Measurements from ENCODE around the gene RIMS1.
A peak's percentile ranks its signal among the peaks of the same experiment; 100 is the strongest.

RIMS1 gene, protein sequence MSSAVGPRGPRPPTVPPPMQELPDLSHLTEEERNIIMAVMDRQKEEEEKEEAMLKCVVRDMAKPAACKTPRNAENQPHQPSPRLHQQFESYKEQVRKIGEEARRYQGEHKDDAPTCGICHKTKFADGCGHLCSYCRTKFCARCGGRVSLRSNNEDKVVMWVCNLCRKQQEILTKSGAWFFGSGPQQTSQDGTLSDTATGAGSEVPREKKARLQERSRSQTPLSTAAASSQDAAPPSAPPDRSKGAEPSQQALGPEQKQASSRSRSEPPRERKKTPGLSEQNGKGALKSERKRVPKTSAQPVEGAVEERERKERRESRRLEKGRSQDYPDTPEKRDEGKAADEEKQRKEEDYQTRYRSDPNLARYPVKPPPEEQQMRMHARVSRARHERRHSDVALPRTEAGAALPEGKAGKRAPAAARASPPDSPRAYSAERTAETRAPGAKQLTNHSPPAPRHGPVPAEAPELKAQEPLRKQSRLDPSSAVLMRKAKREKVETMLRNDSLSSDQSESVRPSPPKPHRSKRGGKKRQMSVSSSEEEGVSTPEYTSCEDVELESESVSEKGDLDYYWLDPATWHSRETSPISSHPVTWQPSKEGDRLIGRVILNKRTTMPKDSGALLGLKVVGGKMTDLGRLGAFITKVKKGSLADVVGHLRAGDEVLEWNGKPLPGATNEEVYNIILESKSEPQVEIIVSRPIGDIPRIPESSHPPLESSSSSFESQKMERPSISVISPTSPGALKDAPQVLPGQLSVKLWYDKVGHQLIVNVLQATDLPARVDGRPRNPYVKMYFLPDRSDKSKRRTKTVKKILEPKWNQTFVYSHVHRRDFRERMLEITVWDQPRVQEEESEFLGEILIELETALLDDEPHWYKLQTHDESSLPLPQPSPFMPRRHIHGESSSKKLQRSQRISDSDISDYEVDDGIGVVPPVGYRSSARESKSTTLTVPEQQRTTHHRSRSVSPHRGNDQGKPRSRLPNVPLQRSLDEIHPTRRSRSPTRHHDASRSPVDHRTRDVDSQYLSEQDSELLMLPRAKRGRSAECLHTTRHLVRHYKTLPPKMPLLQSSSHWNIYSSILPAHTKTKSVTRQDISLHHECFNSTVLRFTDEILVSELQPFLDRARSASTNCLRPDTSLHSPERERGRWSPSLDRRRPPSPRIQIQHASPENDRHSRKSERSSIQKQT (N-terminal part only)

DNA sequence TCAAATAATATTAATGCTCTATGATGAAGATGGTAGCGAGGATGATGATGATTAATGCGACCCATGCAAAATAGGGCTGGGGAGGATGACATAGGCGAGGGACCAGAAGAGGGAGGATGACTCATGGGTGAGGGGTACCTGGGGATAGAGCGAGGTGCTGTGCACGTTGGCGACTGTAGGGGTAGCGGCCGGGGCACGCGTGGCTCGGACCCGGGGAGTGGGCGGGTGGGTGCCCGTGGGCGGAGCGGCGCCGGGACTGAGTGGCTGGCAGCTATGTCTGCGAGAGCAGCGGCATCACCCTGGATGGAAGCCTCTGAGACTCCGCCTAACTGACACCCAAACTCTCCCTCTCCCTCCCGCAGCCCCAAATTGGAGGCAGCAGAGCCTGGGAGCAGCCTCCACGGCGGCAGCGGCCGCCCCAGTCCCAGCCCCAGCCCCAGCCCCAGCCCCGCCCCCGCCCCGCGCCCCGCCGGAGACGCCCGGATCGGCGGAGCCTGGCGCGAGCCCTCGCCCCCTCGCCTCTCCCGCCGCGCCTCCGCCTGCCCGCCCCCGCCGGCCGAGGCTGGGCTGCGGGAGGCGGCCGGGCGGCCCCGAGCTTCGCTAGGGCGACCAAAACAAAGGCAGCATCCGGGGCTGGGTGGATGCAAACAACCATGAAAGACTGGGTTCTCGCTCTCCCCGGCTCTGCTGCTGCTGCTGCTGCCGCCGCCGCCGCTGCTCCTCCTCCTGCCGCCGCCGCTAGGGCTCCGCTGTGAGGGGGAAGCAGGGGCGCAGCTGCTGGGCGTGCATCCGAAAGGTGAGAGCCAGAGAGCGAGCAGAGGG is at the start of gene RIMS1:
Gene RIMS1 (plus strand): TSS at position 367 of the 822 bp plus-strand sequence. CDS start 474 bp downstream, outside the sequence.
- no peaks in the 10 kb centered on the region for H3K9me3 Mint-ChIP-seq
- peaks cover 46% of the 10 kb centered on the region for H3K27me3 Mint-ChIP-seq
- H3K4me1 Mint-ChIP-seq (ENCODE audit: low read depth) = peaks cover 3% of the 10 kb centered on the region
- H3K4me3 Mint-ChIP-seq = peak within 1 kb of the TSS; percentile 6
- no peak within 1 kb of the TSS for H3K27ac Mint-ChIP-seq
- no peak for DNase-seq
- H3K36me3 Mint-ChIP-seq (ENCODE audit: low read depth) = peaks cover 2% of the 10 kb centered on the region

DNA sequence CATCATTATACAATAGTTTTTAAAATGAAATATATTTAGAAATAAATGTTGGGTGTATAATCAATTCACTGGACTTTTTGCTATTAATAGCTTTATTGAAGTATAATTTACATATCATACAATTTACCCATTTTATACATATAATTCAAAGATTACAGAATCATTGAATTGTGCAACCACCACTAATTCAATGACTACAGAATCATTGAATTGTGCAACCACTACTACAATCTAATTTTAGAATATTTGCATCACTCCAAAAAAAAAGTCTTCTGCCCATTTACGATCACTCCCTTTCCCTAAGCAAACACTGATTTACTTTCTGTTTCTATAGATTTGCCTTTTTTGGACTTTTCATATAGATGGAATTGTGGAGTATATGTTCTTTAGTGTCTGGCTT is 35.1 kb upstream of the RIMS1 start:
- H3K27me3 Mint-ChIP-seq = no peaks in the 10 kb centered on the region
- DNase-seq = no peak
- H3K4me3 Mint-ChIP-seq = no peak overlapping the region
- H3K36me3 Mint-ChIP-seq (ENCODE audit: low read depth) = no peaks in the 10 kb centered on the region
- no peaks in the 10 kb centered on the region for H3K4me1 Mint-ChIP-seq (ENCODE audit: low read depth)
- no peak overlapping the region for H3K27ac Mint-ChIP-seq
- H3K9me3 Mint-ChIP-seq = peaks cover 10% of the 10 kb centered on the region

DNA sequence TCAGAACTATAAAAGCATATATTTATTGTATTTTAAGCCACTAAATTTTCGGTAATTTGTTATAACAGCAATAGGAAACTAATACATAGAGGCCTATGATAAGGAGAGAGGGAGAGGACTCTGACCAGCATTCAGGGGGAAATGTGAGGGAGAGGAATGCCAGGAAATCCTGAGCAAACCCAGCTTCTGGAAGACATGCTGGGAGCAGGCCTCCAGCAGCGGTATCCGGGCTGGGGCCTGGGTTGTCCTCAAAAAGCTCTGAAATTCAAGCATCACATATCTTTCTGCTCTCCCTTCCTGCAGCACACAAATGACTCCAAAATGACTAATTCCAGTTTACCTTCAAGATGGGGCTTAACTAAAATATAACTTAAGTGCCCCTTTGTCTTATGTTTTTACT is 33.4 kb upstream of the RIMS1 start:
- H3K27me3 Mint-ChIP-seq = no peaks in the 10 kb centered on the region
- no peak overlapping the region for H3K27ac Mint-ChIP-seq
- no peaks in the 10 kb centered on the region for H3K4me1 Mint-ChIP-seq (ENCODE audit: low read depth)
- H3K9me3 Mint-ChIP-seq = peaks cover 10% of the 10 kb centered on the region
- no peaks in the 10 kb centered on the region for H3K36me3 Mint-ChIP-seq (ENCODE audit: low read depth)
- no peak for DNase-seq
- no peak overlapping the region for H3K4me3 Mint-ChIP-seq

DNA sequence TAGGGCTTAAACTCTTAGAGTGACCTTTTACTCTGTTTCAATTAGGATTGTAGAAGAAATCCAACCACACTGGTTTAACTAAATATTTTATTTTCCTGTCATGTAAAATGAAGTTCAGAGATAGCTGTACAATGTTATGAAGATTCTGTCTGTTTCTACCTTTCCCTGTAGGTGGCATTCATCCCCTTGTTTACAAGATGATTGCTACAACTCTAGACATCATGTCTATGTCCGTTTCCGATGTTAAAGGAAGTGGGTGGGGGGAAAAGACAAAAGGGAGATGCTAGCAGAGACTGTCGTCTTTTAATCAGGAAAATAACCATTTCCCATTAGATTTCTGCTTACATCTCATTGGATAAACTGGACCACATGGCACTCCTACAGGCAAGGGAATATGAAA is 30.9 kb upstream of the RIMS1 start:
- DNase-seq = no peak
- H3K4me3 Mint-ChIP-seq = no peak overlapping the region
- no peaks in the 10 kb centered on the region for H3K27me3 Mint-ChIP-seq
- no peaks in the 10 kb centered on the region for H3K4me1 Mint-ChIP-seq (ENCODE audit: low read depth)
- no peaks in the 10 kb centered on the region for H3K36me3 Mint-ChIP-seq (ENCODE audit: low read depth)
- peaks cover 11% of the 10 kb centered on the region for H3K9me3 Mint-ChIP-seq
- no peak overlapping the region for H3K27ac Mint-ChIP-seq

DNA sequence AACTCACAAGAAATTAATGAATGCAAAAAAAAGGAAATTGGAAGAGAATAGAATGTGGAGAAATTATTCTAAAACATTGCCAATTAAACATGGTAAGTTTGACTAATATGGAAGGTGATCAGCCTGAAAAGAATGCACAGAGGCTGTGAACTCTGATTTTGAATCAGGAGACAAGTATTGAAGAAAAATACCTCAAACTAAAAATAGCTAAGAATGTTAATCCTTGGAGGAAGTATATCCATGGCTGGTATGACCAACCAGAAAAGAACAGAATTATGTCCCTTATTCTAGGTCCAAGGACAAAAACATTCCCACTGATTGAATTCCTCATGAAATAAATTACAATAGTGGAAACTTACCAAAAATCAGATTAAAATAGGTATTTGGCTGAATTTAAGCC is 7.3 kb upstream of the RIMS1 start:
- H3K27me3 Mint-ChIP-seq = no peaks in the 10 kb centered on the region
- no peaks in the 10 kb centered on the region for H3K36me3 Mint-ChIP-seq (ENCODE audit: low read depth)
- no peak for DNase-seq
- H3K4me3 Mint-ChIP-seq = no peak overlapping the region
- no peak overlapping the region for H3K27ac Mint-ChIP-seq
- no peaks in the 10 kb centered on the region for H3K4me1 Mint-ChIP-seq (ENCODE audit: low read depth)
- H3K9me3 Mint-ChIP-seq = peaks cover 3% of the 10 kb centered on the region

DNA sequence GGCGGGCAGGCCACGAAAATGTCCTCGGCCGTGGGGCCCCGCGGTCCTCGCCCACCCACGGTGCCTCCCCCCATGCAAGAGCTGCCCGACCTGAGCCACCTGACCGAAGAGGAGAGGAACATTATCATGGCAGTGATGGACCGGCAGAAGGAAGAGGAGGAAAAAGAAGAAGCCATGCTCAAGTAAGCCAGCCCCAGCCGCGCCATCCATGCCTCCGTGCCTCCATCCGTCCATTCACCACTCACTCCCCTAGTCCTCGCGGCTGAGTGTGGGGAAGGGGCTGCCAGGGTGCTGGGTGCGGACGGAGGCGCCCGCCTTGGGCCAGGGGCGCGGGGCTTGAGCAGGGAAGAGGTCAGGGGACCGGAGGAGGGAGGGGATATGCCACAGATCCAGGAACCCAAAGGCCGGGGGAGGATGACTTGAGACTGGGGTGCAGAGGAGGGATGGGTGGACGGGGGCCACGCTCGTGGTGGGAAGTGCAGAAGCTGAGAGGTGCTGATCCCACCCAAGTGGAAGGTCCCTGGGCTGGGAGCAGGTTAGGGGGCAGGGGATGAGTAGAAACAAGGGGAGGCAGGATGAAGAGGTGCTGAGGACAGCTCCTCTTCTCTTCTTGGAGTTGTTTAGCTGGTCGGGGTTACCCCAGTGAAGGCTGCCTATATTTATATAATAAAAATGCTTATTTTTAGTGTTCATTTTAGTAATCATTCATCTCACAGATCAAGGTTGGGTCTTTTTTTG is 825 bp downstream of the RIMS1 start:
- no peaks in the 10 kb centered on the region for H3K9me3 Mint-ChIP-seq
- peaks cover 2% of the 10 kb centered on the region for H3K36me3 Mint-ChIP-seq (ENCODE audit: low read depth)
- no peak overlapping the region for H3K27ac Mint-ChIP-seq
- H3K27me3 Mint-ChIP-seq = peaks cover 46% of the 10 kb centered on the region
- peaks cover 3% of the 10 kb centered on the region for H3K4me1 Mint-ChIP-seq (ENCODE audit: low read depth)
- peak overlapping the region; percentile 6 for H3K4me3 Mint-ChIP-seq
- DNase-seq = no peak

DNA sequence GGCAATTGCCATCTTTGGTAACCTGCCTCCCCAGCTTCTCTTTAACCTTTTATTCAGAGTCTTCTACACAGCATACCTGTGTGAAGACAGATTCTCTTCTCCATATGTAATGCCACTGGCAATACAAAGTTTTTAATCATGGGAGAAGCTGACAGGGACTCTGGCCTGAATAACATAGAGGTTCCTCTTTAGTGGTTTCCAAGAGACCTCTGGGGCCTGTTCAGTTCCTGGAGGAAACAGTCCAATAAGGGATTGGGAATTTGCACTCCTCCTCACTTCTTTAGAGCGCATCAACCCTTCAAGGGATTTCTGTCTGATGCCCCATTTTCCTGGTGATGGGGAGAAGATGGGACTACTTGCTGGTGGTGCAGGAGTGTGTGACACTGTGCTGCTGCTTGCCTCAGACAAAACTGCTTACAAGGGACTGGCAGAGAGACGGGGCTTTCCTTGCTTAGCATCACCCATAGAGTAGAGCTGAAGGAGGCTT is 1.4 kb downstream of the RIMS1 start:
- Mint-ChIP-seq H3K36me3 (ENCODE audit: low read depth) (peaks cover 2% of the 10 kb centered on the region), H3K4me3 (no peak overlapping the region), H3K27me3 (peaks cover 46% of the 10 kb centered on the region), H3K27ac (no peak overlapping the region), H3K9me3 (no peaks in the 10 kb centered on the region), H3K4me1 (ENCODE audit: low read depth) (peaks cover 3% of the 10 kb centered on the region)
- no peak for DNase-seq

DNA sequence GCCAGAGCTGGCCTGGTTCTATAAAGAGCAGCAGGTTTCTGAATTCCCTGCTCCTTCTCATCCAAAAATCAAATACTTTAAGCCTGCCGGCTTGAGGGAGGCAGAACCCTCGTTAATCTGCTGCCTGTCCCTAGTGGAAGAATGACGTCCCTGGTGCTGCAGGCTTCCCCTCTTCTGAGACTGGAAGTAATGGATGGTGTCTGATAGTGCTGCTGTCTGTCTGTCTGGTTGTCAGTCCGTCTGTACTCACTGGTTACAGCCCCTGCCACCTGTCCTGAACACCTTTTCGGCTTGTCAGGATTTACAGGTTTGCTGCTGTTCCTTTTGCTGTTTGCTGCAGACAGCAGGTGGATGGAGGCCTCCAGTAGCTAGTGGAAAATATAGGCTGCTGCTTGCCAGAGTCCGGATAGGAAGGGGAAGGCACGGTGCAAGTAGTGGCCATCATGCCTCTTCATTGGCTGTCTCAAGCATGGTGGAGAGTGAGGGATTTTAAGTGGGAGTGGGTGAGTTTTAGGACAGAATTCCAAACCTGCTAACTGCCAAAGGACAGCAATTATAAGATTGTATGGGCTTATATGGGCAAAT is 2.5 kb downstream of the RIMS1 start:
- H3K27ac Mint-ChIP-seq = no peak overlapping the region
- H3K36me3 Mint-ChIP-seq (ENCODE audit: low read depth) = peaks cover 2% of the 10 kb centered on the region
- peaks cover 3% of the 10 kb centered on the region for H3K4me1 Mint-ChIP-seq (ENCODE audit: low read depth)
- H3K4me3 Mint-ChIP-seq = no peak overlapping the region
- H3K9me3 Mint-ChIP-seq = no peaks in the 10 kb centered on the region
- peaks cover 46% of the 10 kb centered on the region for H3K27me3 Mint-ChIP-seq
- DNase-seq = no peak

DNA sequence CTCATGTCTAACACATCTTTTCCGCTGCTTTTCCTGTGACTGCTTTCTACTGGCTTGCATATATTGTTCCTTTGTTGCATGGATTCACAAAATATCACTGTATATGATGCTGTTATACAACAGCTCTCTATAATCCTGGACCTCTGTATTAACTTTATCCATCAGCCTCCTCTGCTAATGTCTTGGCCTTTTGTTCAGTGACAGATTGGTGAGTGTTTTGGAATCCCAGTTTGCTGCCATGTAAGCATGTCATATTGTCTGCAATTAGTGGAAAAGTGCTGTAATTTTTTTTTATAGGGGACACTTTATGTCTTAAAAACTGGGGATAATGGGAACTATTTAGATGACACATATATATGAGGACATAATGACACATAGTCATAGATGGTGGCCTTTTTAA is 3.0 kb downstream of the RIMS1 start:
- no peak overlapping the region for H3K4me3 Mint-ChIP-seq
- H3K9me3 Mint-ChIP-seq = no peaks in the 10 kb centered on the region
- H3K27me3 Mint-ChIP-seq = peaks cover 45% of the 10 kb centered on the region
- H3K4me1 Mint-ChIP-seq (ENCODE audit: low read depth) = peaks cover 3% of the 10 kb centered on the region
- no peak overlapping the region for H3K27ac Mint-ChIP-seq
- peaks cover 2% of the 10 kb centered on the region for H3K36me3 Mint-ChIP-seq (ENCODE audit: low read depth)
- DNase-seq = no peak

DNA sequence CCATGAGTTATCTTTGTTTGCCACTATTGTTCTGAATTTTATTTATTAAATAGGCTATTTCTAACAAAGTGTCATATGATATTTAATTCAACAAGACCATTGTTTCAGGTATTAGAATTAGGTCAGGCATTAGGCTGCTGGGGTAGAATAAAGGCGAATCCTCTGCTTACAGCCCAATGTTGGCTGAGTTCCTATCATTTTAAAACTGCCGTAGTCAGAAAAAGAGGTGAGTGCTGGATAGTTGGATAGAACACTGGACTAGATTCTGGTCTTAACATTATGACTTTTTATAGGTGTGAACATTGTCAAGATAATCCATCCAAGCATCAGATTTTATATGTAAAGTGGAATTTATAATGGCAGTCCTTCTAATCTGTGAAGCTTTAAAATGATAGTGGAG is 6.3 kb downstream of the RIMS1 start:
- Mint-ChIP-seq H3K27me3 (peaks cover 19% of the 10 kb centered on the region), H3K36me3 (ENCODE audit: low read depth) (no peaks in the 10 kb centered on the region), H3K4me1 (ENCODE audit: low read depth) (no peaks in the 10 kb centered on the region), H3K4me3 (no peak overlapping the region), H3K9me3 (no peaks in the 10 kb centered on the region), H3K27ac (no peak overlapping the region)
- DNase-seq = no peak

DNA sequence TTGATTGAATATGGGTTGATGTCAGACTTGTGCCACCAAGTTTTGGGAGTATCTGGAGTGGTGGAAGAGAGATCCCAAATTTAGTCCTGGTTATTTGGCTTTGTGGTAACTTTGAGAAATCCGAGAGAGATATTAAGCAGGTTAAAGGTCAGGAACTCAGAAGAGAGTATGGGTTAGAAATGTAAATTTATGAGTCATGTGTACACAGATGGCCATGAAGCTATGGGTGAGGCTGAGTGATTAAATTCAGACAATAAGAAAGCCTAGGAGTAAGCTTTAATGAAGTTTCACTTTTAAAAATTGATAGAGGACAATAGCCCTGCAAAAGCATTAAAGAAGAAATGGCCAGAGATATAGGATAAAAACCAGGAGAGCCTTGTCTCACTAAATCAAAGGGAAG is 14.3 kb downstream of the RIMS1 start:
- no peaks in the 10 kb centered on the region for H3K36me3 Mint-ChIP-seq (ENCODE audit: low read depth)
- no peak for DNase-seq
- H3K4me1 Mint-ChIP-seq (ENCODE audit: low read depth) = no peaks in the 10 kb centered on the region
- no peak overlapping the region for H3K27ac Mint-ChIP-seq
- no peak overlapping the region for H3K4me3 Mint-ChIP-seq
- H3K9me3 Mint-ChIP-seq = no peaks in the 10 kb centered on the region
- no peaks in the 10 kb centered on the region for H3K27me3 Mint-ChIP-seq

DNA sequence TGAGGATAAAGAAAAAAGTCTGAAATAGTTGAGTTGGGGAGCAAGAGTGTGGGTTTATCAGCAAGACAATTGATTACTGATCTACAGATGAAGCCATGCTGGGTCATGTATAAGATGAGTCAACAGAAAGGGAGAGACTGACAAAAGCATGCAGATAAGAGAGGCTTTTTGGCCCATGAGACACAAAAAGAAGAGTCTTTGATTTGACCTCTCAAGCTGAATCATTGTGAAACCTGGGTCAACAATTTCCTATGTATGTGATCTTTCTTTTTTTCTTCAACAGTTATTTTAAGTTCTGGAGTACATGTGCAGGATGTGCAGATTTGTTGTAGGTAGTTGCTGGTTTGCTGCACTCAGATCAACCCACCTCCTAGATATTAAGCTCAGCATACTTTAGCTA is 15.9 kb downstream of the RIMS1 start:
- no peaks in the 10 kb centered on the region for H3K4me1 Mint-ChIP-seq (ENCODE audit: low read depth)
- H3K4me3 Mint-ChIP-seq = no peak overlapping the region
- H3K27ac Mint-ChIP-seq = no peak overlapping the region
- H3K9me3 Mint-ChIP-seq = no peaks in the 10 kb centered on the region
- no peaks in the 10 kb centered on the region for H3K27me3 Mint-ChIP-seq
- no peak for DNase-seq
- H3K36me3 Mint-ChIP-seq (ENCODE audit: low read depth) = no peaks in the 10 kb centered on the region

DNA sequence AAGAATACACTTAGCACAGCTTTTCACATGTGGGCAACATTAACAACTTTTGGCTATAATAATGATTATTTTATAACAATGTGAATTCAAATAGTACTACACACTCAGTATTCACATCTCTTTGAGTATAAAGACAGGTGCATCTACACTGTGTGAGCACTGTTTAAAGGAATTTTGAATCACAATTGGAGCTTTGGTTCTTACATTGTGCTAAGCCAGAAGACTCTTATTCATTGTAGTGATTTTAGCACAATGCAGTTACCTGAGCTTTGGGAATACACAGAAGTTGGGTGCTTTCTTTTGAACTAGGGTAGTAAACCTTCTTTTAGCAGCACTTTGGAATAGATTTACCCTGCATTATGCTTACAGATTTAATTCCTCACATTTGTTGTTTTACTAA is 20.5 kb downstream of the RIMS1 start:
- DNase-seq = no peak
- Mint-ChIP-seq H3K27ac (no peak overlapping the region), H3K4me3 (no peak overlapping the region)

More for the DNA sequence above, 20.5 kb downstream of the RIMS1 start:
- Mint-ChIP-seq H3K27me3 (no peaks in the 10 kb centered on the region), H3K4me1 (ENCODE audit: low read depth) (no peaks in the 10 kb centered on the region), H3K9me3 (no peaks in the 10 kb centered on the region), H3K36me3 (ENCODE audit: low read depth) (no peaks in the 10 kb centered on the region)
